Stimulated activated CD4-positive, alpha-beta T cell treated with anti-CD3 and anti-CD28 coated beads, Interleukin-2, amount 100 ng/mL, for 4 hours (primary cell): ENCODE results near the gene TMEM176A.
"Not testable (repeated sequence)": the region's sequence is repeated elsewhere in the genome, so short reads cannot be mapped to it uniquely, and the experiment has no call there.

Source experiments
- DNase-seq: peaks from one replicate; pipeline ENCODE4 v3.0.0-alpha.2; 2020; ENCODE audit warnings: low read depth

TMEM176A gene

DNA sequence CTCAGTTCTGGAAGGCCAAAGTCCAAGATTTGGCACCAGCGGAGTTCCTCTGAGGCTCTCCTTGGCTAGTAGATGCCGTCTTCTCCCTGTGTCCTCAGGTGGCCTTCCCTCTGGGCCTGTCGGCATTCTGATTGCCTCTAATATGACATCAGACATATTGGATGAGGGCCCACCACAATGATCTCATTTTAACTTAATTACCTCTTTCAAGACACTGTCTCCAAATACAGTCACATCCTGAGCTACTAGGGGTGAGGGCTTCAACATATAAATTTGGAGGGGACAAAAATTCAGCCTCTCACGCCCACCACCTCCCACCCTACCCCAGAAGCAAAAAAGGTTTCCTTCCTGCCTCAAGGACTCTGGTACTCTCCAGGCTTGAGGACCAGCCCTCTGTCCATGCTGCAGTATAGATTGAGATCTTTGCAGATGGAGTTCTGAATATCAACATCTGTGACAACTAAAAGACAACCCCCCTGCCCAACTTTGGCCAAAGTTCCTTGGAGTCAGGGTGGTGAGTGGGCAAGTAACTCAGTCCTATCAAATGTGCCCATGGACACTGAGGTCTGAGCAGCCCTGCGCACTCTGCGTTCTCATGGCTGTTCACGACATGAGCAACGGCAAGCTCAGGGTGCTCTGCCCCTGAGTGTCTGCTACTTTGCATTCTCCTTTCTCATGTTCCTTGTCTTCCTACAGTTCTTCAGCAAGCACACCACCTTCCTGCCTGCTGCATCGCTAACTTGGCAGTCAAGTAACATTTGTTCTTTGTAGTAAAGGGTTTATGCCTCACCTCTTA lies 11.9 kb upstream of the TMEM176A start:
- DNase-seq, result no peak

DNA sequence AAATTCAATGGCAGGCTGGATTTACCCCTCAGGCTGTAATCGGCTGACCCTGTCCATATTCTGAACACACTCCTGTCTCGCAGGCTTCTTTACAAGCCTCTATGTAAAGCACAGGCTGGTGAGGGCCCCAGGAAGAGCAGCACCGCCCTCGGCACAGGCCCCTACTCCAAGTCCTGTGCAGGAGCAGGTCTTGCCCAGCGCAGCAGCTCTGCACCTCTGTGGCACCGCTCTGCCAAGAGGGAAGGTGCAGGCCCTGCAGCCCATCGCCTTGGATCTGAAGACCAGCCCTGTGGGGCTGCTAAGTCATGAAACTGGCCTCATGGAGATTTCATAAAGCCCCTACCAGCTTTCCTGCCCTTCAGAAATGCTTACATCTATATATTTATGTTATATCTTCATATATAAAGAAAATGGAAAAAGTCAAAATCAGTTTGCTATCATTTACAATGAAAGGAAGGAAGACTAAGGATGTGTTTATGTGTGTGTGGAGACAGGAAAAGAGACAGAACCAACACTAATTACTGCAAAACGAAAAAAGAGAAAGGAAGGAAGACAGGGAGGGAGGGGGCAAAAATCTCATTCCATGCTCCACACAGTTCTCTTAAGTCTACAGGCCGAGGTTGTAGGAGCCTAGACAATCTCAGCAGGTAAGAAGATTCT lies 10.0 kb upstream of the TMEM176A start:
- no peak for DNase-seq

DNA sequence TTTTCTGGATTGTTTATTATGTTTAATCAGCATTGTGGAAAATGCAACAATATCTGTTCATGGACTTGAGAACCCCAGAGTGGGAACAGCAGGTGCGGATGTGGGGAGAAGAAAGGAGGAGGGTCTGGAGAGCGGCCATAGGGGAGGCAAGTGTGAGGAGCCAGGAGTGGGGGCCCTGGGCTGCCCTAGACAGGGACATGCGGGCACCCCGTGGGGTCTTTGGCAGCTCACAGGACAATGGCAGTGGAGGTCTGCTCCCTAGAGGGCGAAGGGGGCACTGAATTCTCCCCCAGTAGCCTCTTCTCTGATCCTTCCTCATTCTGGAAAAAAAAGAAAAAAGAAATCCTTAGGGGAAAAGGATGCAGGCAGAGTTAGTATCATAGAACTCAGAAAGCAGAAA lies 9.3 kb upstream of the TMEM176A start:
- no peak for DNase-seq

DNA sequence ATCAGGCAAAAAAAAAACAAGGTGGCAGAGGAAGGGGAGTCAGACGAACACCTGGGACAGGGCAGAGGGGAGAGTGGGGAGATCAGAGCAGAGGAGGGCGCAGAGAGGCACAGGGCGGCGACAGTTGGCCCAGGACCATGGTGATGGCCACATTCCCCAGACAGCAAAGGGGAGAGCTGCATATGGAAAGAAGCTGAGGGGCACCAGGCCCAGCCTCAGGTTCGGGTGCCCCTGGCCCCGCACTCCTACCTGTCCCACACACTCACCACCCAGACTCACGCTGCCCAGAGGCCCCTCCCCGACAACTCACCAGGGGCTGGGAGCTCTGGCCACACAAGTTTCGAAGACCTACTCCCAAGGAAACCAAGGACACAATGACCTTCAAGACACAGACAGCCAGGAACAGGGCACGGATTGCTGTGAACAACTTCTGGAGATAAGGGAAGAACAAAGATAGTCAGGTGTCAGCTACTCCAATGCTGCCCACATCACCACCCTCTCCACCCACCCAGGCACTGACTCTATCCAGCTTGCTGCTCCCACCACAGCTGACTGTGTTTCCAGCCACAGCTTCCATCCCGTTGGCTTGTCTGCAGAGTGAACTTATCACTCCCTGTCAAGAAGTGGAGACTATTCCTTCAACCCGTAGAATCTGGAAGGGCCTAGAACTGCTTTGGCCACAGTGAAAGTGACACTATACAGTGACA lies 8.7 kb upstream of the TMEM176A start:
- no peak for DNase-seq

DNA sequence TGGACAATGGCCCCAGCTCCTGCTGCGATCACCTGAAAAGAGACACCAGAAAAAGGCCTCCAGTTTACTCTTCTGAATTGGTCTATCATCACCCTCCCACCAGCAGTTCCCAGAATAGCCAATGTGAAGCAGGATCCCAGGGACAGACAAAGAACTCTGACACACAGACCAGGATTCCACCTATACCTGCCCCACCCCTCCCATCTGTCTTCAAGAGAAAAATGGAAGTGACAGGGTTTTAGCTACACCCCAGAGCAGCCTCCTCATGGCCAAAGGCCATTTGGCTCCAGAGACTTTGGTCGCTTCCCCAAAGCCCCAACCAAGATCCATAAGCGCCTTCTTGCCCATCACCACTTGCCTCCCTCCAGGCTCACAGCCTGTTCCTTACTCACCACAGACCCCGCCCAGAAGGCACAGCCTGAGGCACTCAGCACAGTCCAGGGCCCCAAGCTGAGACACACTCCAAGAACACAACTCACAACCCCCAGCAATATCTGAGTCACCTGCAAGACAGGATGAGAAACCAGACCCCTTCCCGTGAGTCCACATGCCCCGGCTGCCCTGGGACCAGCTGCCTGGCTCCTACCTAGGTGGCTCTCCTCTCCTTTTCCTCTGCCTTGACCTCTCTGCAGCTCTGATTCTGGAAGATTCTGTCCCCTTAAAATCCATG lies 6.9 kb upstream of the TMEM176A start:
- DNase-seq, result no peak

DNA sequence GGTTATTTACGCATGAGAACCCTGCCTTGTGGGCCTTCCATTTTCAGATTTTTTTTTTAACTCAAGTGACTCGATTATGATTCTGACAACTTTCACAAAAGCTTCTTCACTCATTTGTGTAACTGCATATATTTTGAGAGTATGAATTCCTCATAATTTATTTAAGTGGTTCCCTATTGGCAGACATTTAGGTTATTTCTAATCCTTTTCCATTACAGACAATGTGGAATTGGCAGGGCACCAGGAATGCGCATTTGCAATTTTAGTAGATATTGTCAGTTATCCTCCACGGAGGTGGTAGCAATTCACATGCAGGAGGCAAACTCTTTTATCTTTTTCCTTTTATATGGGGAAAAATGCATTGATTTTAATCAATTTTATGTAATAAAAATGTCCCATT lies 2.9 kb upstream of the TMEM176A start:
- no peak for DNase-seq

DNA sequence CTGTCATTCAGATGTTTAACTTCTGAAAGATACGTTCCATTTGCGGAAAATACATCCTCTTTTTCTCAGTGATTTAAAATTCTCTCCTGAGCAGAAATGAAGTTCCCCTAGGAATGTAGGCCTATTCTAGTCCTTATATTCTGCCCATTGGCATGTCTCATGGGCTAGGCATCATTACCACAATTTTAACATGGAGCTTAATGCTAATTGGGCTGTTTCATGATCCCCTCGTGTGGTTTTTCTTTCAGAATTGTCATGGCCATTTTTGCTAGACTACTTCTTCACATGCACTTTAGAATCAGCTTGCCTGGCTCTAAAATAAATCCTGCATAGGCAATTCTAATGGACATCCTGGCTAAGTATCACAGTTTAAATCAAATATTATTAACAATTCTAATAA lies 1.4 kb upstream of the TMEM176A start:
- DNase-seq, result no peak

DNA sequence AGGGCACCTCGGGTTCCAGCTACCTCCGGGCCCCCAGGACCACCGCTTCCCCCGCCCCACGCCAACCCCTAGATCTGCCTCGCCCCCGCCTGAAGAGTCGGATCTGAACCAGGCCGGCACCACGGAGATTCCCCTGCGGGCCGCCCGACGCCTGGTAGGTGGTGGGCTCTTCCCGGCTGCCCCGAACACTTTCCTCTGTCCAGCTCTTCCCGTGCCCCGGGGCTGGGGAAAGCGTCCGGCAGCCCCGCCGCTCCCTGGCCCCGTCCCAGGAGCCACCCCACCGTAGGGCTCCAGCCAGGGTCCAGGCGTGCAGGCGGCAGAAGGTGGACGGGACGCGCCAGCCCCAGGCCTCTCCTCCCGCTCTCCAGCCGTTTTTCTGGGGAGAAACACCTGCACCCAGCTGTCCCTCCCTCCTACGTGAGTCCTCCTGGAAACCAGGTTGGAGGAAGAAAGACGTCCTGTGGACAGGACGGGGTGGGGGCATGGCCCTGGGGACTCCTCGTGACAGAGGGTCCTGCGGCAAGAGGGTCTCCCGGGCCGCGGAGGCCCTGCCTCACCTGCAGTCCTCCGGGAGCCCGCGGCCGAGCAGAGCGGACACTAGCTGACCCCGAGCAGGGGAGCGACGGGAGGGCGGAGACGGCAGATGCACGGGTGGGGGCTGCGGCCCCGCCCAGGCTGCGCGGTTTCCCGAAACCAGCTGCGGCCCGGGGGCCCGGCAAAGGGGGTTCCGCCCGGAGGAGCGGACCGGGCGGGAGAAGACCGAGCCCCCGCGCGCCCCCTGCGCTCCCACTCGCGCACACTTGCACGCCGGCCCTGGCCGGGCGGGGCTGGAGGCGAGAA lies 608 bp upstream of the TMEM176A start, which contains the start of gene TMEM176B:
Gene TMEM176B, minus strand, starts transcription at position 624 of the 840 bp plus-strand sequence. CDS start 3,795 bp downstream, outside the sequence.
- DNase-seq, result no peak

DNA sequence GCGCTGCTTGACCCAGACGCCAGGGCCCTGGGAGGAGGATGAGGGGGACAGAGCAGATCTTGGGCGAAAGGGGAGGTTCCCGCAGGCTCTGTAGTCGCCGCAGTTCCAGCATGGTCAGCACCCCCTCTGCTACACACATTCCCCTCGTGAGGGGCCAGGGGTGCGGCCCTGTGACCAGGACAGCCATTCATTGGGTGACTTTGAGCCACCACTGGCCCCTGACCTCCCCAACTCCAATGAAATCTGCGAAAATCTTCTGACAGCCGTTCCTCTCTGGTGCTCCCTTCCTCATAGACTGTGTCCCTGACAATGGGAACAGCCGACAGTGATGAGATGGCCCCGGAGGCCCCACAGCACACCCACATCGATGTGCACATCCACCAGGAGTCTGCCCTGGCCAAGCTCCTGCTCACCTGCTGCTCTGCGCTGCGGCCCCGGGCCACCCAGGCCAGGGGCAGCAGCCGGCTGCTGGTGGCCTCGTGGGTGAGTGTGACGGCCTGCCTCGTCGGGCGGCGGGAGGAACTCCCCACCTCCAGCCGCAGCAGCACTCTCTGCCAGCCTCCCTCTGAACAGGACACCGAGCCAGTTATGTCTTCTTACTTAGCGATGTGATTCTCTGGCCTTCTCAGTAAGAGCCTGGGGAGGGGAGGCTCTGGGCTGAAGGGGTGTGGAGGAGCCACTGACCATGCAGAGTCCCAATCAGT lies 825 bp downstream of the TMEM176A start:
- DNase-seq, result no peak

DNA sequence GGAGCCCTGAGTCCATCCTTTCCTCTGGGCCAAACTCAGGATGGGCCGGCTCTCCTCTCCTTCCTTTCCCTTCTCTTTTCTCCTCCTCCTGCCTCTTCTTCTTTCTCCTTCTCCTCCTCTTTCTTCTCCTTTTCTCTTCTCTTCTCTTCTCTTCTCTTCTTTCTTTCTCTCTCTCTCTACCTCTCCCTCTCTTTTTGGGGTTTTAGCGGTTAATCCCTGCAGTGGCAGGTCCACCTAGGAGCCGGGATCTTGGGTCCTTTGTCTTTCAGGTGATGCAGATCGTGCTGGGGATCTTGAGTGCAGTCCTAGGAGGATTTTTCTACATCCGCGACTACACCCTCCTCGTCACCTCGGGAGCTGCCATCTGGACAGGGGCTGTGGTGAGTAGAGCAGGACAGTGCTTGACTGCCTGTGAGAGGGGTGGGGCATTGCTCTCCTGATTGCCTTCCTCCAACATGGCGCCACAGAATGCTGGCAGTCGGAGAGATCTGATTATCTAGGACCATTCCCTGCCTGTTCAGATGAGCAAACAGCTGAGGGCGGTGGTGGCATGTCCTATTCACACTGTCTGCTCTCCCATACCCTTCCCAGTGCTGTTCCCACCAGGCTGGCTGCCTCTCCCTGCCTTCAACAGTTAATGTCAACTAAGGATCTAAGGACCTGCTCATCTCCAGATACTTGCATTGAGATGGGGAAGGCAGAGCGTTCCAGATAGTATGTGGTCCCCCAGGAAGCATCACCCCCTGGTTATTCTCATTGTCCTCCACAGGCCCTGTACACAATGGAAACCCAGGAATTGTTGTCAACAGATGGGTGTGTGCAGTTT lies 1.6 kb downstream of the TMEM176A start:
- no peak for DNase-seq

DNA sequence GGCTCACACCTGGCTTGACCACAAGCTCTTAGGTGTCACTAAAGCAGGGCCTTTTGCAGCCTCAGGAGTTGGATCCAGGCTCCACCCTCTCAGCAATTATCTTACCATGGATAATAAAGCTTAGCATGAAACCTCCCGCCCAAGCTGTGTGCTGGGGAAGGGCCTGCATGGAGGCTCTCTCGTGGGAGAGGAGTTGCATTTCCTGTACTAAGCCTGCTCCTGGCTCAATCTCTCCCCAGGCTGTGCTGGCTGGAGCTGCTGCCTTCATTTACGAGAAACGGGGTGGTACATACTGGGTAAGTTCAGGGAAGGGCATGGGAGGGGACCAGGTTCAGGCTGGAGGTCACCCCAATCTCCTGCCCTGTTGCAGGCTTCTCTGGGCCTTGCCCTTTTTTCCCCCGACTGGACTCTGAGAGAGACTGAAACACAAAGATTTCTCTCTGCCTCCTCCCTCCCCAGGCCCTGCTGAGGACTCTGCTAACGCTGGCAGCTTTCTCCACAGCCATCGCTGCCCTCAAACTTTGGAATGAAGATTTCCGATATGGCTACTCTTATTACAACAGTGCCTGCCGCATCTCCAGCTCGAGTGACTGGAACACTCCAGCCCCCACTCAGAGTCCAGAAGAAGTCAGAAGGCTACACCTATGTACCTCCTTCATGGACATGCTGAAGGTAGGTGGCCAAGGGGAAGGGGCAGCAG lies 2.7 kb downstream of the TMEM176A start:
- DNase-seq, result no peak

DNA sequence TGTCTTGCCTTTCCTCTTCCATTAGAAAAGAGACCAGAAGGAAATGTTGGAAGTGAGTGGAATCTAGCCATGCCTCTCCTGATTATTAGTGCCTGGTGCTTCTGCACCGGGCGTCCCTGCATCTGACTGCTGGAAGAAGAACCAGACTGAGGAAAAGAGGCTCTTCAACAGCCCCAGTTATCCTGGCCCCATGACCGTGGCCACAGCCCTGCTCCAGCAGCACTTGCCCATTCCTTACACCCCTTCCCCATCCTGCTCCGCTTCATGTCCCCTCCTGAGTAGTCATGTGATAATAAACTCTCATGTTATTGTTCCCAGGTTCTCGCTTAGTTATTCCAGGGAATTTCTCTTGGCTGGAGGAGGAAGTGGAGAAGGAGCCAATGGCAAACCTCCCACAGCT lies 4.2 kb downstream of the TMEM176A start:
- no peak for DNase-seq

DNA sequence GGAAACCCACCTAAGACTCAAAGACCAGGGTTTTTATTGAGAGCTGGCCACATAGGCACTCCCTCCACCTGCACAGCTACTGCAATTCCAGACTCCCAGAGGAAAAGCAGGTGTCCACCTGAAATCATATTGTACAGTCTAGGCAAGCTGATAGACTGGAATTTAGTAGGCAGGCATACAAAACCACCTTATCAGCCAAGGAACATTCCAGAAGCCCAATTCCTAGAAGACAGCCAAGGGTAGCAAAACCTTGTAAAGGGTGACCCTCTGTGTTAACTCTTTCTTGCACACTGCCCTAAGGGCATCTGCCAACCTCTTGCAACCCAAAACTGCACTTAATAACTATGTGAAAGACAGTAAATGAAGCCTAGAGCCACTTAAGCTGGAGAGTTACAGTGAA lies 5.3 kb downstream of the TMEM176A start:
- no peak for DNase-seq

DNA sequence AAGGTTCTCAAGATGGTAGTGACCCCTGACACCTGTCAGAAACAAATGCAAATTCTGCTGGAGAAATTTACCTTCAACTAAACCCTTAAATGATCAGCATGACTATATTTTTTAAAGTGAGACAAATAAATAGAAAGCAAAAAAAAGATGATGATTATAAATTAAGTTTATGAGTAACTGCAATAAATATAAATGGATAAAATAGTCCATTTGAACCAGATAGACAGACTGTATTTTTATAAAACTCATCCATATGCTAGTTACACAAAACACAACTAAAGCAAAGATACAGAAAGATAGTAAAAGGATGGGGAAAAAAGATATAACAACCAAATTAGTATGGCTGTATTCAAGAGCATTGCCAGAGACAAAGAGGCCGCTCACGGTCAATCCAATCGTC lies 5.9 kb downstream of the TMEM176A start:
- DNase-seq, result no peak

DNA sequence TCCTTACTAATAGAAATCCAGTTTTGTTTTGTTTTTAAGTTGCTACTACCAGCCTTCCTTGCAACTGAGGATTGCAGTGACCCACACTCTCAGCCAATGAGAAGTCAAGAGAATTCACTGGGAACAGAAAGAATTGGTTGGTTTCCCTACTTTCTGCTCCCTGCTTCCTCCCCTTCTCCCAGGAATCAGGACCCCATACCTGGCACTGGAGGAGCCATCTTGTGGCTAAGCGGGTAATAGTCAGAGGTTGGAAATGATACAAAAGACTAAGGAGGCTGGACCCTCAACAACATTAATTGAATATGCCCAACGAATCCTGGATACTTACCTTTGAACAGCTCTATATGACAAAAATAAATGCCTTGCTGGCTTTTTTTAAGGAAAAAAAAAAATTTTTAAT lies 6.3 kb downstream of the TMEM176A start:
- no peak for DNase-seq

DNA sequence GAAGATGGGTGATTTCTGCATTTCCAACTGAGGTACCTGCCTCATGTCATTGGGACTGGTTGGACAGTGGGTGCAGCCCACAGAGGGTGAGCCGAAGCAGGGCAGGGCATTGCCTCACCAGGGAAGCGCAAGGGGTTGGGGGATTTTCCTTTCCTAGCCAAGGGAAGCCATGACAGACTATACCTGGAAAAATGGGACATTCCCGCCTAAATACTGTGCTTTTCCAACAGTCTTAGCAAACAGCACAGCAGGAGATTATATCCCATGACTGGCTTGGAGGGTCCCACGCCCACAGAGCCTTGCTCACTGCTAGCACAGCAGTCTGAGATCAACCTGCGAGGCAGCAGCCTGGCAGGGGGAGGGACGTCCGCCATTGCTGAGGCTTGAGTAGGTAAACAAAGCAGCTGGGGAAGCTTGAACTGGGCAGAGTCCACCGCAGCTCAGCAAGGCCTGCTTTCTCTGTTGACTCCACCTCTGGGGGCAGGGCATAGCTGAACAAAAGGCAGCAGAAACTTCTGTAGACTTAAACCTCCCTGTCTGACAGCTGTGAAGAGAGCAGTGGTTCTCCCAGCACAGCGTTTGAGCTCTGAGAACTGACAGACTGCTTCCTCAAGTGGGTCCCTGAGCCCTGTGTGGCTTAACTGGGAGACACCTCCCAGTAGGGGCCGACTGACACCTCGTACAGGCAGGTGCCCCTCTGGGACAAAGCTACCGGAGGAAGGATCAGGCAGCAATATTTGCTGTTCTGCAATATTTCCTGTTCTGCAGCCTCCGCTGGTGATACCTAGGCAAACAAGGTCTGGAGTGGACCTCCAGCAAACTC lies 7.3 kb downstream of the TMEM176A start:
- DNase-seq, result not testable (repeated sequence)

DNA sequence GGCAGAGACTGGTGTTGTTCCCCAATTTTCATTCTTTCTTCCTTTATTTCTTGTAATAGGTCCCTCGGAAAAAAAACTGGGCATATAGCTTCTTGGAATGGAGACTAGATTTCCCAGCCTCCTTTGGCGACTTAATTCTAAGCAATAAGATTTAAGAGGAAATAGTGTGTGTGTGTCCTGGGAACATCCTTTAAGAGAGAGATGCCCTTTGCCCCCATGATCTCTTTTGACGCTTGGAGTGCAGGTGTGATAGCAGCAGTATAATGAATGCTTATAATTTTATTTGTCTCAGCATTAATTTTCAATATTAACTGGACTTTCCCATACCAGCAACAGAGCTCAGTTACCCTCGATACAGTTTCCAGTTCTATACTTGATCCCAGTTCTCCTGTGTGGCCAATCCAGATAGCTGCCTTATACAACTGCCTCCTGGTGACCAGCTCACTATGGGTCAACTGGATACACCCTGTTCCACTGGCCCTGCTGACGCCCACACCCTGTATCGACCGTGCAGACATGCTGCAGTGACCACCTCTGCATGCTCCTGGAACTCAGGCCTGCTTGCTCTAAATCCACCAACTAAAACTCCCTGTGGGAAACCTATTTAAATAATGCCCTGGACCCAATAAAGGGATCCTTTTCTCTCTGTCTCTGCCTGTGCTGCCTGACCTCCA lies 13.9 kb downstream of the TMEM176A start:
- DNase-seq, result no peak

DNA sequence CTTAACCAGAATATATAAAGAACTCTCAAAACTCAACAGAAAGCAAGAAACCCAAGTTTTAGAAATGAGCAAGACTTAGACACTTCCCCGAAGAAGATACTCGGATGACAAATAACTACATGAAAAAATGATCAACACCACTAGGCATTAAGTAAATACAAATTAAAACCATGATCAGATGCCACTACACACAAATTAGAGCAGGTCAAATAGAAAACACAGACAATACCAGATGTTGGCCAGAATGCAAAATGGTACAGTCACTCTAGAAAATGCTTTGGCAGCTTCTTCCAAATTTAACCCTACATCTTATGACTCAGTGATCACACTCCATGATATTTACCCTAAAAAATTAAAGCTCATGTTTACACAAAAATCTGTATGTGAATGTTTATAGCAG lies 18.4 kb downstream of the TMEM176A start:
- DNase-seq, result no peak
